ENCODE measurements around the gene UBE2QL1.

The UBE2QL1 gene

DNA sequence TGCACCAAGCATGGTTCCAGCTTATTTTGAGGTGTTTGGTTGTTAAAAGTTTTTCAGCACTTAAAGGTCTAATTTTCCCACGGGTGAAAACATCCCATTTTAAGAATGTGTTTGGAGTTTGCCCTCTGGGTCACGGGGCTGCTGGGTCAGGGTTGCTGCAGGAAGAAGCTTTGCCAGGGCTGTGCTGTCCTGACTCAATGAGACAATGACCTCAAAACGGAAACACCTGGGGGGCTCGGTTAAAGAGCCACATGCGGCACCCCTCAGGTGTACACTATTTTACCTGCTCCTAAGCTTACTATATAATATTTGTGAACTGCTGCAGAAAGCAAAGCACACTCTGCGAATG is 27.6 kb downstream of the UBE2QL1 start:
- DNase-seq (ENCODE audit: low read depth in 2 of 2), result no peak

DNA sequence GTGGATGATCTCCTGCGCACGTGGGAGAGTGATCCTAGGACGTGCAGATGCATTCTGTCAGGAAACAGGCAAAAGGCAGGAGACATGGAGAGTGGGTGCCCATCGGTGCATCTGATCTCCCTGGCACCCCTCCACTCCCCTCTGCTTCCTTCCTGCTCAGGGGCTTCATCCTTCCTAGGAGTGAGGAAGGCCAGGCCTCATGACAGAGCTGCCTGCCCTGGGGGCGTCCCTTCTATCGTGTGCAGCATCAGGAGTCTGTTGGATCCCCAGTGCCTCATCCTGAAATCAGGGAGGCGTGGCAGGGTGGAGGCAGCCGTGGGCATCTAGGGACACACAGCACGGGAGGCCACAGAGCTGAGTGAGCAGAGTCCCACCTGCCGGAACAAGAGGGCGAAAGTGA is 30.1 kb downstream of the UBE2QL1 start:
- DNase-seq (ENCODE audit: low read depth in 2 of 2), result no peak

DNA sequence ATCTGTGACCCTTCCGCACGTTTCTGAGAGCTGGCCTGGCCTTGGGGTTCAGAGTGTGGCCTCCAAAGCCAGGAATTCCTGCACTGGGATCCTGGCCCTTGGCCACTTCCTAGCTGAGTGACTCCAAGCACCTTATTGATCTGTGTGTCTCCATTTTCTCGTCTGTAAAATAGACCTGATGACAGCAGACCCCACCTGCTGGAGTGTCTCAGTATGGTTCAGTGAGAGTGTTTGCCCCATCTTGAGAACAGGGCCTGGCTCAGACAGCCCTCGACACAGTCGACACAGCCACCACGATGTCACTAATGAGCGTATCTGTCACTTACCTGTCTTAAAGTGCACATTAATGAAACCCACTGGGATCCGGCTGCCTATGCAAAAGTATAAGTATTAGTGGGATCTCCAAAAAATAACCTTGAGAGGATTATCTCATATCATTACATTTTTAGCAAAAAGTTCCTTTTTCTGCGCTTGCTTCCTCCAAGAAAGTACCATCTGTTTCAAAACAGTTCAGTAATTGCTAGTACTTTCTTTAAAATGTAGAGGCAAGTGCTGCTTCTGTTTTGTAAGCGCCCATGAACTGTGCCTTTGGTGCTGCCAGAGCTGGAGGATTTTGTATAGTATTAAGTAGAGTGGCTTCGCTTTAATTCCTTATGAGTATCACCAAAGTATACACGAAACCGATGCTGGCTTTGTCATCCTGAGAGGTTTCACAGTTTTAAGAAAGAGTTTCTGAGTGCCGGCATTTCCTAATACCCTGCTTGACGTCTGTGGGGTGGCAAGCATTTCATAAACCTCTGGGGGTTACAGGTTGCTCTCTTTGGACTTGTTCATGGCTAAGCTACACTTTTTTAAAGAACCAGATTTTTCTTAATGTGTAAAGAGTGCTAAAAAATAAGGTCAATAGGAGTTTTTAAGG is 31.7 kb downstream of the UBE2QL1 start:
- DNase-seq (ENCODE audit: low read depth in 2 of 2), result no peak

DNA sequence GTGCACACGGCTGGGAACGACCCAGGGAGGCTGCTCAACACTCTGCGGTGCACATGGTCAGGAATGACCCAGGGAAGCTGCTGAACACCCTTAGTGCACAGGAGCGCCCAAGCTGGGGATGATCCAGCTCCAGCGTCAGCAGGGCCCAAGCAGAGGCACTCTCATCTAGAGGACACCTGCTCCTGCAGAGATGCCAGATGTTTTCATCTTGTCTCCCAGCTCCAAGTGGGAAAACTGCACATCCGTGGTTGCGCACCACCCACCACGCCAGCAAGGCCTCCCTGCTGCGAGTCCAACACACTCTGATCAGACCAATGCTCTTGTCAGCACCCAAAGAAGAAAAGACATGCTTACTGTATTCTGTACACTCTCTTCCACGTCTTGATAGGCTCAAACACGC is 34.1 kb downstream of the UBE2QL1 start:
- DNase-seq (ENCODE audit: low read depth in 2 of 2), result no peak

DNA sequence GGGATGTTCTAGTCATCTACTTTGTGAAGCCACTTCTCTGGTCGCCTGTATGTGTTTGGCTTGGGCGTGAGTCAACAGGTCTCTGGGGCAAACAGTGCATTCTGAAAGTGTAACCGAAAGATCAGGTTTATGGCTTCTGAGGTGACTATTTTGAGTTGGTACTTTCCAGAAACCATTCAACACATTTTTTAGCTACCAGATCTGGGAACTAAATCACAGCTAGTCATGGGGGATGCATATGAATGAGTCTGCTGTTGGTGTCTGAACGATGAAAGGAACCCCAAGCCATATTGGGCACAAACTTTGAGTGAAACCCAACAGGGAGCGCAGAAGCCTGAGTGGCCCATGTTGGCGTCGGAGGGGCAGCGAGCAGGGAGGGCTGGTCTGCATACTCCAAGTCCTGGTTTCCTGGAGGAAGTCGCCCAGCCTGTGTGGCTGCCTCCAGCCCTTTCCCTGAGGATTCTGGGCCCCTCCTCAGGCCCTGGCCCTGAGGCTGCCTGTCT is 35.3 kb downstream of the UBE2QL1 start:
- no peak for DNase-seq (ENCODE audit: low read depth in 2 of 2)

DNA sequence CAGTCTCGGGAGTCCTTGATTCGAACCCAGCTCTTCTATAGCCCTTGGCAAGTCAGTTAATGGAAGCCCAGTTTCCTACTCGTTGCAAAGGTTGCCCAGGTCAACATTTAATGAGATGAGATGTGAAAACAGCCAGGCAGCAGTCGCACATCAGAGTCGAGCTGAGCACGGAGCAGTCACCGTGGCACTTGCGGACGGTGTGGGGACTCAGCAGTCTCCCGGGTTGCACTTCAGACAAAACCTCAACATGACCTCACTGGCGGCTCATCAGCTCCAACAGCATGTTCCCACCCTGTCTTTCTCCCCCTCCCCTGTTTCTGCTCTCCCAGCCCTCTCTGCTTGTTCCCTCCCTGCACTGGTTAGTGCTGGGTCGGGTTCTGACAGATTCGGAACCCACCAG is 35.8 kb downstream of the UBE2QL1 start:
- no peak for DNase-seq (ENCODE audit: low read depth in 2 of 2)

DNA sequence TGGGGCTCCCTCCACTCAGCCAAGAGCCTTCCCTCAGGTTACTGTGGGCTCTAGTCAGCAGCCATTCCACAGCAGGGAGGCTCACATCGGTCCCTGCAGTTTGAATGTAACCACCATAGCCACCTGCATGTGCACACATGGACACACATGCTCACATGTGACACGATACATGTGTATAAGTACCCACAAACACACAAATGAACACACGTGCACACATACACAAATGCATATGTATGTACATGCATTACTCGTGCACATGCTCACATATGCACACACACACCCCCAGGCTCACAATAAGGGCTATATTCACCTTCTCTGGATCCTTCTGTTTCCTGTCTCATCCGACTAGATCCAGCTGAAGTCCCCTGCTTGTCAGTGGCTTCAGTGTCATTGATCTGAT is 36.2 kb downstream of the UBE2QL1 start:
- DNase-seq (ENCODE audit: low read depth in 2 of 2), result no peak

DNA sequence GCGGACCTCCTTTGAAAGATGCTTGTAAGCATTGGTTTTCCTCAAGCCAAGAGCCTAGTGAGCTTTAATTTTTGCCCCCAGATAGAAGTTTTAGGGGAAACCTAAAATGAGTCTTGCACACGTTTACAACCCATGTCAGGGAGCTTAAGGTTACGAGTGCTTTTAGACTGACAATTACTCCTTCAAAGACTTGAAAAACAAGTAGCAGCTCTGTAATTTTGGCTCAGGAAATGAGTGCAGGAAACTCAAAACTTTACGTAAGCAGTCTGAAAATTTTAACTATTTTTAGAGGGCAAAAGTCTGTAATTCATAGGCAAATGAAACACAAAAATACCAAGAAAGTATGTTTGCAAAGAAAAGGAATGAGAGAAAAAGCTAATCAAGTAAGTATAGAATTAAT is 36.8 kb downstream of the UBE2QL1 start:
- DNase-seq (ENCODE audit: low read depth in 2 of 2), result no peak

DNA sequence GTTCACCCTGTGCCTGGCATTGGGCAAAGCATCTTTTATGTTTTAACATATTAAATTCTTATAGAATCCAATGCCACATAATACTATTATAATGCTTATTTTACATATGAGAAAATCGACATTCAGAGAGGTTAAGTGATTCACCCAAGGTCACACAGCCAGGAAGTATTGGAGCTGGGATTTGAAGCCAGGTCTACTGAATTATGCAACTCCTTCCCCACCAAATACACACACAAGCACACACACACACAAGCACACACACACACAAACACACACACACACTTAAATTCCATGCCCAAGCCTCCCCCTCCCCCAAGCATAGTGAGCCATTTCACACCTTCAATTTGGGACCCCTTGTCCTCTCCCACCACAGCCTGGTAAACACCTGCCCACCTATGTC is 37.4 kb downstream of the UBE2QL1 start:
- DNase-seq (ENCODE audit: low read depth in 2 of 2), result no peak

DNA sequence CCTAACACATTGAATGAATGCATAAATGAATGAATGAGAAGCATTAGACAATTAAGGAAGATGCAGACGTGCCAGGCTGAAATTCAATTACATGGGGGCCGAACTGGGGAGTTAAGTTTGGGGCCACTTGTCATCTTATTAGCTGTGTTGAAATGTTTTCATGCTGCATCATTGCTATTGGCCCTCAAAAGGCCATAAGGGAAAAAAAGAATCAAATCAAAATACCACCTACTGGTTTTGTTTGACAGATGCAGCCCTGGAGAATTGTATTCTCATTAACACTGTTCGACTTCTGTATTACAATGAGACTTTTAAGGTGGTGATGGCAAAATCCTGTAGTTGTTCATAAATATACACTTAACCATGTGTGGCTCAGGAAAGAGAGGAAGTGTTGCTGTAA is 38.4 kb downstream of the UBE2QL1 start:
- DNase-seq (ENCODE audit: low read depth in 2 of 2), result no peak

DNA sequence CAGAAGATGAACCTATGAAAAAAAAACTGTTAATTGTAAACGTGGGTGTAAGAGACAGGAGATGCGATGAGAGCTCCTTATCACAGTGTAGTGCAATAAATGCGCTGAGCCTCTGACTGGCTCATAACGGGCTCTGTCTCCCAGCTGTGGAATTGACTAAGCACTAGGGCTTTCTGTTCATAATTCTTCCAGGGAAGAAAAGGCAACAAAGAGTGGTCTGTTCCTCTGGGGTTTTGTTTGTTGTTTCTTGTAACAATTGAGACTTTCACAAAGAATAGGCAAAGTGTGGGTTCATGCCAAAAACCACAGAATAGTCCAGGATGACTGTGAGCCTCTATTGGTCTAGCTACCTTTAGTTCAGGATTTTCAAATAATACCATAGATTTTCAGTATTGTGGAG is 39.4 kb downstream of the UBE2QL1 start:
- no peak for DNase-seq (ENCODE audit: low read depth in 2 of 2)

DNA sequence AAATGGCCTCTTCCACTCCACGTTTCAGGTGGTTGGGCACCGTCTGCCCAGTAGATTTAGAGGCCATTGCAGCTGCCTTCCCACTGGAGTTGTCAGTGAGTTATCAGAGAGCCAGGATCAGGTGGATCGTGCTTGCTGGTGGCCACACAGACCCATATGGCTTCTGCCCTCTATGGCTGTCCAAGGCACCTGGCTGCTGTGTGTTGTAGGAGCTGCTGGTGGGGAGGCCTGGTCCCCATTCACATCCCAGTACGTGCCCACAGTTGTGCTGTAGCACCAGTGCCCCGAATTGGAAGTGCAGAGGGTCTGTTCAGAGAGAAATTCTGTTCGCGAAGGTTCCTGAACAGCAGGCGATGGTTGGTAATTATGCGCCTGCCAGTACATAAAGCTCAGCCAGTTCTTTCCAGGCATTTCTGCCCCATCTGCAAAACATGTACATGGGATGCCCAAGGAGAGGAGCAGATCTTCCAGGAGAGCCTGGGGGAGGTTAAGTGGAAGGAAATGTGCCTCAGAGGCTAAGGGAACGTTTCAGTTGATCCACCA is 41.1 kb downstream of the UBE2QL1 start:
- no peak for DNase-seq (ENCODE audit: low read depth in 2 of 2)

DNA sequence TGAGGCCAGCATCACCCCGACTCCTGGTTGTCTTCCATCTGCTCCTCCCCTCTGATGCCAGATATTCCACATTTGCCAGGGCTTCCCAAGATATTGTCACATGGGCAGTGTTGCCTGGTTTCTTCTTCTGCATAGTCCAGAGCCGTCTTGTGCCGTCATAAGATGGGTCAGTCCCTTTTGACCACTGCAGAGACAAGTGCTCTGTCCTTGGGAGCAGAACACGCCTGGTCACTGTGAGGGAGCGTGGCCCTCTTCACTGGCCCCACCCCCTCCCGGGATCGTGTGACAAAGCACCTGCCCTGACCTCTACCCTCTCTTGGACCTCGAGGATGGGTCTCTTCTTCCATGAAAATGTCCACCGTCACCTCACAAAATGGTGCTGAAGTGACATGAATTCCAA is 41.6 kb downstream of the UBE2QL1 start:
- no peak for DNase-seq (ENCODE audit: low read depth in 2 of 2)

DNA sequence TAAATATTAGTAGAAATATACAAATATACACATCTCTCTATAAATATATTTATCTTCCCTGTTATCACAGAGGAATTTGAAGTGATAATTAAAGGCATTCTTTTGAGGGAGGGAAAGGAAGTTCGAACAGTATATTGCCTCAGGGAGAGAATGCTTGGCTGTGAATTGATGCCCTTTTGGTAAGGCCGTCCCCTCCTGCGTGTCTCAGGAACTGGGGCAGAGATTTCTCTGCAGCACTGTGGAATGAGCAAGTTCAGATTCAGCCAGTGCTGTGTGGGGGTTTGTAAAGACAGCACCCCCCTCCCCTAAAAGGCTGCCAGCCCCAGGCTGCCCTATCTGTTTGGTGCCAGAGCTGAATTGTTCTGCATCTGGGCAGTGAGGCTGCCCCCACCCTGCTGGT is 42.0 kb downstream of the UBE2QL1 start:
- no peak for DNase-seq (ENCODE audit: low read depth in 2 of 2)

DNA sequence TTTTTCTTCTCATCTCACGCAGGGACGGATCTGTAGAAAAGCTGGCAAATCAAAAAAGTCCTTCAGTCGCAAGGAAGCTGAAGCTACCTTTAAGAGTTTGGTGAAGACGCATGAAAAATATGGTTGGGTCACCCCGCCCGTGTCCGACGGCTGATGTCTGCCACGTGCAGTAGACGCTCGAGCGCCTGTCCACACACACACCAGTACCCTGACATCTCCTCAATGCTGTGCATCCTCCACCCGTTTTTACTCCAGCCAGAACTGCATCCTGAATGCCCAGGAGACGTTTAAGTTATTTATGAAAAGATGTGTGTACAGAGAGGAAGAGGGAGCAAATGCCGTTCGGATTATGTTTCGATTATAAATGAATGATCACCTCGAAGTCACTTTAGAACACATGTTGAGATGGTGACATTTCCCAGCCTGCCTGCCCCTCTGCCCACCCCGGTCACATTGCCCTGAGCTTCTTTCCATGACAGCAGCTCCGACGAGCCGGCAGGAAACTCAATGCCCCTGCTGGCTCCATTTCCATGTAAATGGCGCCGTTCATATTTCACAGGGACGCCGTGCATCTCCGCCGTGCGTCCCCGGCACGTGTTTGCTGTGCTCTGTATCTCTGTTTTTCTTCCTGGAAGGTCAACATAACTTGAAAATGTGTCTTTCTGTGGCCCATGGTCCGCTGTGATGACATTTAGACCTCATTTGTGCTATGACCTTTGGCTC is 42.7 kb downstream of the UBE2QL1 start:
- DNase-seq (ENCODE audit: low read depth in 2 of 2), result no peak

DNA sequence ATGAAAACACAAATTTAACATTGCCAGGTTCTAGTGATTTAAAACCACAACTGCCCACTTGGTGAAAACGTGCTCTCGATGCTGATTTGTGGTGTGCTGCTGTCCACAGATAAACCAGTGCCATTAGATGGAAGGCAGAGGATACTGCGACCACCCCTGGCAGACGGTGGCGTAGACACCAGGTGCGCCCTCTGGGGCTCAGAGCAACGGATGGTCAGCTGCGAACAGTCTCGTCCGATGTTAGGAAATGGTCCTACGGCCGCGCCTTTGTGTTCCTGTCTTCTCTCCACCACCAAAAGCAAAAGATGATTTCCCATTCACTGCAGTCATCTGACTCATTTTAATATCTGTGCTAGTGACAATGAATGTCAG is 43.2 kb downstream of the UBE2QL1 start:
- DNase-seq (ENCODE audit: low read depth in 2 of 2), result no peak

DNA sequence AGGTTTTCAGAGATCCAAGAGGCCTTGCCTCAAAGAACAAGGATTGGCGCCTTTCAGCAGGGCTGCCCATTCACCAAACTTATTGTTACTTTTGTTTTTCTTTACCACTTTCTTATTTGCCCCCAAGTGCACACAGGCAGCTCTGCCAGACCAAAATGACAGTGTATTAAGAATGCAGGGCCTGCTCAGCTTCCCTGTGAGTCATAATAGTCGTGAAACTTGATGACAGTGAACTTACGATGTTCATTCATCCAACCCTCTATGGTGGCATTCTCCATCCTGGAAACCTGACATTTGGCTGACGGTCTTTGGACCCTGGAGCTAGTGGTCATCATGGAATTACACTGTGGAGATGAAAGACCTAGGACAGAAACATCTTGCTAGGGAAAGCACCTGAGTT is 44.3 kb downstream of the UBE2QL1 start:
- no peak for DNase-seq (ENCODE audit: low read depth in 2 of 2)

DNA sequence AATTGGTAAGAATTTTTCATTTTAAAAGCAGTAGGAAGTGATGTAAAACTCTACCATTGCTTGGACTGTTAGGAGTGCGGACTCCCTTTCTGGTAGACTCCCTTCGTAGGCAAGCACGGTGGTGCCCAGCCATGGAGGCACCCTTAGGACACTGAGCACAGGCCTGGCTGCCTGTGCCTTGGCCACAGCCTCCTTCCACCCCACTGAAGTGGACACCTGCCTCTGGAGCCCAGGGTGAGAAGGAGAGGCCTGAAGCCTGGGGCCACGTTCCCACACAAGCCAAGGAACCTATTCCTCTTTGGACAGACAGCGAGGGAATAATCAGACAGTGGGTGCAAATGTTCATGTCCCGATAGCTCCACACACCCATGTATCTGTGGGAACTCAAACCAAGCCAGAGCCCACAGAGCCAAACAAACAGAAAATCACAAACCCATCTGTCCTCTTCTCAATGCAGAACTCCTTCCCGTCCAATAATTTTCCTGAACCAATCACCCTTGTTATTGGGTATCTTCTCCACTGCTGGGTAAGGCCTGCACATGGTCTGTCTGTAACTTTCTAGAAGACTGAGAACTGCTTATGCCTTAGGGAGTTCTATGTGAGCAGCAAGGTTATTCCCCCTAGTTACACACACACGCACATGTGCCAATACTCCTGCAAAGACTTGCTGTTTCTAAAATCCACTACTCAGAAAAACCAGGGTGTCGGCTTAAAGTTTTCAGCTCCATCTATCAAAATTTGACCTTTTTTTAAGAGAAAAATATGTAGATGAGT is 45.2 kb downstream of the UBE2QL1 start:
- DNase-seq (ENCODE audit: low read depth in 2 of 2), result no peak

DNA sequence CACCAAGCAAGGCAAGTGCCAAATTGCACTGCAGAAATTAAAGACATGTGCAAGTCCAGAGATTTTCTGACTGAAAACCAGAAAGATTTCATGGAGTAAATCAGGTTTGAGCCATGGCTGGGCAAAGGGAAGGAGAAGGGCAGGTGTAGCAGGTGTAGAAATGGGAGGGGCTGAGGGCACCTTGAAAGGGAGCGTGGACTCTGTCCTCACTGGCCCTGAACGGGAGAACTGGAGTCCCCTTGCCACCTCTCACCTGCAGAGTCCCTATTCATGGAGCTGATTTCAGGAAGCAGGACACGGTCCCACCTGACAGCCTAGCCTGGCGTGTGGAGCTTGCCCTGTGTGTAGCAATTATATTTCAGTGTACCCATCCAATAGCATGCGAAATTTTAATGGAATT is 46.3 kb downstream of the UBE2QL1 start:
- DNase-seq (ENCODE audit: low read depth in 2 of 2), result no peak

DNA sequence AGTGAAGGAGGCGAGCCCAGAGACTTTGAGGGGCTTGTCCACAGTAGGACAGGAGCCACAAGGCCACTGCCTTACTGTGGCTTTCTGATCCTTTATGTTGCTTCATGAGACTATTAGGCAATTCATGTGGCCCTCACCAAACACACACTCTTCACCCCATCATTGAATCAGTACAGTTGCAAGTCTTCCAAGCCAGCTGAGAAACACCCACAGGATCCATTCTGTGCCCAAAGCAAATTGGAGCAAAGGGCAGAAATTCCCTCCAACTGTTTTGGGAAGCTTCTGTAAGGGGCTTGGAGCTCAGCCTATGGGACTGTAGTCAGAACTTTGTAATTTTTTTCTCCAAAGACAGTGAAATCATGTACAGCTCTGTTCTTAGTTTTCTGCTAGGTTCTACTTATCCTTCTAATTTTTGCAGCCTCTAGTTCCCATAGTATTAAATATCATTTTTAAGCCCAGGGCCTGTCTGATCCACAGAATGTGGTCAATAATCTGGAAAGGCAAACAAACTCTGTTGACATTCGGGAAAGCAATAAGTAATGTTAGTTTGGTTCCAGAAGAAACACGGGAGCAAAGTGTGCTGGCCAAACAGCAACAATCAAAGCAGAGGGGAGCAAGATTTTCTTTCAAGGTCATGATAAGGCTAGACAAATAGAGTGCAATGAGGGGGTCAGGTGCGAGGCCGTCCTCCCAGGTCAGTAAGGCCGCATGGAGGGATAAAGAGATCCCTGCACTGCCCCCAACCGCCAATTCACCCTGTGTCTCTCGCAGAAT is 47.0 kb downstream of the UBE2QL1 start:
- no peak for DNase-seq (ENCODE audit: low read depth in 2 of 2)

DNA sequence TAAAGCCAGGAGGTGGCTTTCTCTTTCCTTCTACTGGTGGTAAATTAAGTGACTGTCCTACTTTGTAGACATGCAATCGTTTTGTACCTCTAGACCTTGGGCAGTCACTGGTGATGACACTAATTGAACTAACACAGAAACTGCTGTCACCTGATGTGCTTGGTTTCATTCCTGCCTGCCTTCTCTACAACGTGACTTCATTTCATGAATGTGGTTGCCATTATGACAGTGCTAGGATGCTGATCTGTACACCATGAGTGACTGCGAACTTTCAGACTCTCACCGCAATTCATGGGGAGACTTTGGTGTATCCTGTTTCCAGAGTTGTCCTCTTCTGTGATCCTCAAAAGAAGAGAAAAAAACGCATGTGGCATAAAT is 47.5 kb downstream of the UBE2QL1 start:
- DNase-seq (ENCODE audit: low read depth in 2 of 2), result no peak
